Stomach smooth muscle (tissue), 2 donors: ENCODE results near the gene RPEL1.
A peak's percentile ranks its signal among the peaks of the same experiment; 100 is the strongest.

Source experiments
- H3K27ac ChIP-seq: one replicate; pipeline ENCODE4 v1.7.0; 2013; ENCODE audit warnings: mild to moderate bottlenecking, low read length, inconsistent platforms
- H3K27me3 ChIP-seq, 2 donors: one replicate each; pipeline ENCODE4 v1.7.0; 2013; ENCODE audit warnings: low read length in 2 of 2; ENCODE audit not compliant: insufficient read depth in 2 of 2, control insufficient read depth in 1 of 2
- H3K36me3 ChIP-seq, 2 donors: one replicate each; pipeline ENCODE4 v1.7.0; 2013; ENCODE audit warnings: low read length in 2 of 2; ENCODE audit not compliant: control insufficient read depth in 2 of 2, insufficient read depth in 2 of 2
- H3K4me1 ChIP-seq: one replicate; pipeline ENCODE4 v1.7.0; 2013; ENCODE audit warnings: low read length; ENCODE audit not compliant: control insufficient read depth, insufficient read depth
- H3K4me3 ChIP-seq, 2 donors: one replicate each; pipeline ENCODE4 v1.7.0; 2013; ENCODE audit warnings: low read length in 2 of 2
- H3K9ac ChIP-seq, 2 donors: one replicate each; pipeline ENCODE4 v1.7.0; 2013; ENCODE audit warnings: low read length in 2 of 2, mild to moderate bottlenecking in 1 of 2
- H3K9me3 ChIP-seq, 2 donors: one replicate each; pipeline ENCODE4 v1.7.0; 2013; ENCODE audit warnings: low read length in 2 of 2; ENCODE audit not compliant: control insufficient read depth in 2 of 2
- donor health status: healthy.
- donor health status: Pancreatic carcinoma.

The RPEL1 gene

DNA sequence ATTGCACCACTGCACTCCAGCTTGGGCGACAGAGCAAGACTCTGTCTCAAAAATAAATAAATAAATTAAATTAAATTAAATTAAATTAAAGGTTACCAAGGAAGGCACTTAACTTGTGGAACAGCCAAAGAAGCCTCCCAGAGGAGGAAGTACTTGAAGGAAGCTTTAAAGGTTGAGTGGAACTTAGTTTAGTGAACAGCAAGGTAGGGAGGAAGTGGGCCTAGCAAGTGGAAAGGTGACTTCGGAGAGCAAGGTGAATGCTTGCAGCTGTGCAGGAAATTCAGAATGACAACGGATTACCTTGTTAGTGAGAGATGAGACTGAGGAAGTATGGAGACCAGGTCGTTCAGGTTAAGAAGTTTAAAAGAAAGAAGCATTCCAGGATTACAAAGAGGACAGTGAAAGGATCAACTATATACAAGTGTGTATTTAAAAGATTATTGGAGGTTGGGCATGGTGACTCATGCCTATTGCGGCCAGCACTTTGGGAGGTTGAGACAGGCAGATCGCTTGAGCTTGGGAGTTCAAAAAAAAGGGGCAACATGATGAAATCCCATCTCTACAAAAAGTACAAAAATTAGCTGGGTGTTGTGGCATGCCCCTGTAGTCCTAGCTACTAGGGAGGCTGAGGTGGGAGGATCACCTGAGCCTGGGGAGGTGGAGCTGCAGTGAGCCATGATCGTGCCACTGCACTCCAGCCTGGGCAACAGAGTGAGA, 12.8 kb upstream of the RPEL1 start:
- Histone ChIP-seq H3K27me3 (no peaks in the 10 kb centered on the region), H3K9ac (no peak overlapping the region), H3K4me3 (no peak overlapping the region), H3K27ac (no peak overlapping the region), H3K36me3 (no peaks in the 10 kb centered on the region), H3K9me3 (no peaks in the 10 kb centered on the region), H3K4me1 (peaks cover 16% of the 10 kb centered on the region)

DNA sequence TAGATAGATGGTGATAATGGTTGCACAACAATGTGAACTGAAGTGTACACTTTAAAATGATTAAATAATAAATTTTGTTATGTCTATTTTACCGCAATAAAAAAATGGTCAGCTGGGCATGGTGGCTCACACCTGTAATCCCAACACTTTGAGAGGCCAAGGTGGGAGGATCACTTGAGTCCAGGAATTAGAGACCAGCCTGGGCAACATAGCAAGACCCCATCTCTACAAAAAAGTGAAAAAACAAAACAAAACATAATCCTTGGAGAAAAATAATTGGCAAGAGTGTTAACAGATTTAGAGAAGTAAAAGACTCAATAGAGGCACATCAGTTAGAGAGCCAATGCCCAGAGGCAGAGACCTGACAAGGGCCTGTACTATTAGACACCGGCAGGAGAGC, 9.9 kb upstream of the RPEL1 start:
- Histone ChIP-seq H3K4me1 (peaks cover 8% of the 10 kb centered on the region), H3K4me3 (no peak overlapping the region), H3K9me3 (no peaks in the 10 kb centered on the region), H3K9ac (no peak overlapping the region), H3K36me3 (no peaks in the 10 kb centered on the region), H3K27ac (no peak overlapping the region), H3K27me3 (no peaks in the 10 kb centered on the region)

DNA sequence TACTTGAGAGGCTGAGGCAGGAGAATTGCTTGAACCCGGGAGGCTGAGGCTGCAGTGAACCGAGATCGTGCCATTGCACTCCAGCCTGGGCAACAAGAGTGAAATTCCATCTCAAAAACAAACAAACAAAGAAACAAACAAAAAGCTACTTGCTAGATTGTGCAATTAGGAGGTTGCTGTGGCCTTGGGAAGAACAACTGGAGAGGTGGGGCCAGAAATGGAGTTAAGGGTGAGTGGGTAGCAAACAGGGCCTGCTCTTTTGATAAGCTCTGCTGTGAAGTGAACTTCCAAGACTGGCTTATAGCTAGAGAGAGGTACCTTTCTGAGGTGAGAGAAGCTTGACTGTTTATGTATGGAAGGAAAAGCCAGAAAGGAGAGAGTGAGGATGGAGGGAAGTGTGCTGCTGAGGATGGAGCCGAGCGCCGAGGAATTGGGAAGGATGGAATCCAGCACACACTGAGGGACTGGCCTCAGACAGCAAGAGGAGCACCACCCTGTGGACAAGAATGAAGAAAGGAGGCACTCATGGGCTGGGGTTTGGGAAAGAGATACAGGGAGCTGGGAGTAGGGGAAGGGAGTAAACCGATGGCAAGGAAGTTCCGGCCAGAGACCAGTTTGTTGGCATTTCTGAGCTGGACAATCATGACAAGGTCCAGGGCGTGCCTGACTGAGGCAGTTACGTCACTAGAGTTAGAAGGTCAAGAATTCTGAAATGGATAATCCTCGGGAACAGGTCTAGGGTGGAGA, 7.0 kb upstream of the RPEL1 start:
- H3K27me3 ChIP-seq = no peaks in the 10 kb centered on the region
- no peak overlapping the region for H3K27ac ChIP-seq
- peaks cover 8% of the 10 kb centered on the region for H3K4me1 ChIP-seq
- H3K36me3 ChIP-seq = no peaks in the 10 kb centered on the region
- H3K4me3 ChIP-seq = no peak overlapping the region
- no peaks in the 10 kb centered on the region for H3K9me3 ChIP-seq
- no peak overlapping the region for H3K9ac ChIP-seq

DNA sequence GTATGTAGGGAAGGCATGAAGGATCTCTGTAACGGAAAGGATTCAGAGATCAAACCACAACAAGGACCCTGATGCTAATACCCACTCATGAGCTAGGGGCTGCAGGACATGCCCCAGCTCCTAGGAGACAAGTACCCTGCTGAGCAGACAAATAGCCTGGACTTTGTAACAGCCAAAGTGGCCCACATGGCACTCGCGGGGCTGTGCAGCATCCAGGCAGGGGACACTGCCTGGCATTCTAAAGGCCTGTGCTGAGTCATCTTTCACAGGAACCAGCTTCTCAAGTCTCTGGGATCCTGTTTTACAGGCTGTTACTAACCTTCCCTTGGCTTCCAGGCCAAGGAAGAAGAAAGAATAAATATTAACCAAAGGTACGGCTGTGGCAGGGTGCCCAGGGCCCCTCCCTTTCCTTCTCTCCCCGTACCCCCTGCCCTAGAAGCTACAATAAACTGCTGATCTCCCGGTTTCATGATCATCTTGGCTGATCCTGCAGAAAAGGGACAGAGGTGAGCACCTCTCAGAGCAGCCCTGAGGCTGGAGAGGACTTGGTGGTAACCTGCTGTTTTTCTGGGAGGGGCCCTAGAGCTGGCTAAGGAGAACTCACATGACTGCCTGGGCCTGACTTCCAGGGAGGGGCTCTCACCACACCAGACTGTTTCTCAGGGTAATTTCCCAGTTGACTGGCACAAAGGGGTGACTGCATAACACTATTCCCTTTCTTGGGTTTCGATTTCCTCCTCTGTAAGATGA, 4.2 kb upstream of the RPEL1 start:
- Histone ChIP-seq H3K27me3 (no peaks in the 10 kb centered on the region), H3K9ac (peak overlapping the region in 1 of 2 donors; percentile 21), H3K27ac (peak overlapping the region; percentile 18), H3K4me3 (no peak overlapping the region), H3K36me3 (no peaks in the 10 kb centered on the region), H3K4me1 (peaks cover 8% of the 10 kb centered on the region), H3K9me3 (no peaks in the 10 kb centered on the region)

DNA sequence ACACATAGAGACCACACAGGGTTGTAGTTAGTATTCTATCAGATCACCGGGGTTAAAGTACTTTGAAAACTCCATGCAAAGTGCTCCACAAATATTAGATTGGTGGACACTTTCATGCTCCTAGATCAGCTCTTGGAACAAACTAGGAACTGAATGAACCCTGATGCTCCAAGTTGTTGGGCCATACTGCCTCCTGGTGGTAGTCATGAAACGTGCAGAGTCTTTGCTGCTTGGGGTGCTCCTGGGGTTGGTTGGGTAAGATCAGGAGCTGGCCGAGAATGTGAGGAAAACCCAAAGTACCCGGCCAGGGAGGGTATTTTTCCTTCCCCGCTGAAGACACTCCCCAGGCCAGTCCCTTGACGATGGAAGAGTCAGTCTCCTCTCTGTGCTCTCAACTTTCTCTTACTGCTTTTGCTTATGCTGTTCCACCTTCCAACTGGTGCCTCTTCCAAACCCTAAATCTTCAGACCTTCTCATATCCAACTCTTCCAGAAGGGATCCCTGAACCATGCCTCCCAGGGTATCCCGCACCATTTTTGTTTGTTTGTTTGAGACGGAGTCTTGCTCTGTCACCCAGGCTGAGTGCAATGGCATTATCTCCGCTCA, 918 bp upstream of the RPEL1 start:
- peaks cover 8% of the 10 kb centered on the region for H3K4me1 ChIP-seq
- no peaks in the 10 kb centered on the region for H3K27me3 ChIP-seq

DNA sequence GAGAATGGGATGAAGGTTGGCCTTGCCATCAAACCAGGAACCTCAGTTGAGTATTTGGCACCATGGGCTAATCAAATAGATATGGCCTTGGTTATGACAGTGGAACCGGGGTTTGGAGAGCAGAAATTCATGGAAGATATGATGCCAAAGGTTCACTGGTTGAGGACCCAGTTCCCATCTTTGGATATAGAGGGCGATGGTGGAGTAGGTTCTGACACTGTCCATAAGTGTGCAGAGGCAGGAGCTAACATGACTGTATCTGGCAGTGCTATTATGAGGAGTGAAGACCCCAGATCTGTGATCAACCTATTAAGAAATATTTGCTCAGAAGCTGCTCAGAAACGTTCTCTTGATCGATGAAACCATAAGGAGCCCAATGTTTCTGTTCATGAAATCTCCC, 637 bp downstream of the RPEL1 start:
- Histone ChIP-seq H3K4me3 (no peak overlapping the region), H3K27ac (no peak overlapping the region), H3K9me3 (no peaks in the 10 kb centered on the region), H3K36me3 (no peaks in the 10 kb centered on the region), H3K9ac (no peak overlapping the region), H3K27me3 (no peaks in the 10 kb centered on the region), H3K4me1 (peaks cover 4% of the 10 kb centered on the region)

More for the DNA sequence above, 918 bp upstream of the RPEL1 start:
- Histone ChIP-seq H3K9me3 (no peaks in the 10 kb centered on the region), H3K9ac (no peak overlapping the region), H3K27ac (no peak overlapping the region), H3K36me3 (no peaks in the 10 kb centered on the region), H3K4me3 (no peak overlapping the region)

DNA sequence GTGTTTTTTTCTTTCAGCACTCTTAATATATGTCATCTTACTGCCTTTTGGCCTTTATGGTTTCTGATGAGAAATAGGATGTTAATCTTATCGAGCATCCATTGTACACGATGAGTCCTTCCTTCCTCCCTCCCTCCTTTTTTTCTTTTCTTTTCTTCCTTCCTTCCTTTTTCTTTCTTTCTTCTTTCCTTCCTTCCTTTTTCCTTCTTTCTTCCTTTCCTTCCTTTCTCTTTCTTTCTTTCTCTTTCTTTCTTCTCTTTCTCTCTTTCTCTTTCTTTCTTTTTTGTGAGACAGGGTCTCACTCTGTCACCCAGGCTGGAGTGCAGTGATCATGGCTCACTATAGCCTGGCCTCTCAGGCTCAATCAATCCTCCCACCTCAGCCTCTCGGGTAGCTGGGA, 8.4 kb downstream of the RPEL1 start:
- Histone ChIP-seq H3K27ac (no peak overlapping the region), H3K27me3 (no peaks in the 10 kb centered on the region)

DNA sequence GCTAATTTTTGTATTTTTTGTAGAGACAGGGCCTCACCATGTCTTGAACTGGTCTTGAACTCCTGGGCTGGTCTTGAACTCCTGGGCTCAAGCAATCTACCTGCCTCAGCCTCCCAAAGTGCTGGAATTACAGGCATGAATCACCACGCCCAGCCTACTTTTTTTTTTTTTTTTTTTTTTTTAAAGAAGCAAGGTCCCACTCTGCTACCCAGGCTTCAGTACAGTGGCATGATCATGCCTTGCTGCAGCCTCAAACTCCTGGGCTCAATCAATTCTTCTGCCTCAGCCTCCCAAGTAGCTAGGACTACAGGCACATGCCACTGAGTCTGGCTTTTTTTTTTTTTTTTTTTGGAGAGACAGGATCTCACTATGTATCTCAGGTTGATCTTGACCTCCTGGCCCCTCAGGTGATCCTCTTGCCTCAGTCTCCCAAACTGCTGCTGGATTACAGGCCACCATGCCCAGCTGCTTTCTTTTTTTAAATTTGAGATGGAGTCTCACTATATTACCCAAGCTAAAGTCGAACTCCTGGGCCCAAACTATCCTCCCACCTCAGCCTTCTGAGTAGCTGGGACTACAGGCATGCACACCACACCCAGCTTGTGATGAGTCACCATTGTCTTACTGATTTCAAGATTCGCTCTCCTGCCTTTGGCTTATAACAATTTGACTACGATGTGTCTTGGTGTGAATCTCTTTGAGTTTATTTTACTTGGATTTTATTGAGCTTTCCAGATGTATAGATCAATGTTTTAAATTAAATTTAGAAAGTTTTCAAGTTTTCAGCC, 9.0 kb downstream of the RPEL1 start:
- Histone ChIP-seq H3K9me3 (no peaks in the 10 kb centered on the region), H3K36me3 (no peaks in the 10 kb centered on the region), H3K4me3 (no peak overlapping the region), H3K9ac (no peak overlapping the region), H3K4me1 (no peaks in the 10 kb centered on the region), H3K27ac (no peak overlapping the region), H3K27me3 (no peaks in the 10 kb centered on the region)

More for the DNA sequence above, 8.4 kb downstream of the RPEL1 start:
- Histone ChIP-seq H3K36me3 (no peaks in the 10 kb centered on the region), H3K4me1 (no peaks in the 10 kb centered on the region), H3K9me3 (no peaks in the 10 kb centered on the region), H3K4me3 (no peak overlapping the region), H3K9ac (no peak overlapping the region)

DNA sequence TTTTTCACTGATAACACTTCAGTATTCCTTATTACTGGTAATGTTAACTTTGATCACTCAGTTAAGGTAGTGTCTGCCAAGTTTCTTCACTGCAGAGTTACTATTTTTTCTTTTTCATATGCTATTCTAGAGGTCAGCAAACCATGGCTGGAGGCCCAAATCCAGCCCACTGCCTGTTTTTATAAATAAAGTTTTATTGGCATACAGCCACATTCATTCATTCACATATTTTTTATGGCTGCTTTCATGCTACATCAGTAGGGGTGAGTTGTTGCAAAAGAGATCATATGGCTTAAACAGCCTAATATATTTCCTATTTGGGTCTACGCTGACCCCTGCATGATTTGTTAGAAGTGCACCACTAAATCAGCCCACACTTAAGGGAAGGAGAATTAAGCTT, 10.9 kb downstream of the RPEL1 start:
- H3K4me1 ChIP-seq = no peaks in the 10 kb centered on the region
- no peaks in the 10 kb centered on the region for H3K27me3 ChIP-seq
- no peaks in the 10 kb centered on the region for H3K36me3 ChIP-seq
- no peak overlapping the region for H3K4me3 ChIP-seq
- H3K9ac ChIP-seq = no peak overlapping the region
- H3K27ac ChIP-seq = no peak overlapping the region
- H3K9me3 ChIP-seq = no peaks in the 10 kb centered on the region

DNA sequence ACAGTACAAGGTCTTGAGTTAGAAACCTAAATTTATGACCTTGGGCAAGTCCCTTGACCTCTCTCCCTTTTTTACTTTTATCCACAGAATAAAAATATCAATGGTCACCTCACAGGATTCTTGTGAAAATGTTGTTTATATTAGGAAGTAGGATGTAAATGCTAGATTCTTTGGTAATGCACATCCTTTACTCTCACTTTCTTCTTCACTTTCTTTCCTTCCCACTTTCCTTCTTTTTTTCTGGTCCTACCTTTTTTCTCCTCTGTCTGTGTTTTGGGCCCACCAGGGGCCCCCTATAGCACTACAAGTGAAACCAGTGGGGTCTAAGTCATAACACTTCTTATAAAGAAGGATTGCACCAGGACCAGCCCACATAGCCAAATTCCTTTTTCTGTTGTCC, 12.1 kb downstream of the RPEL1 start:
- Histone ChIP-seq H3K27ac (no peak overlapping the region), H3K4me3 (no peak overlapping the region), H3K9me3 (no peaks in the 10 kb centered on the region), H3K4me1 (no peaks in the 10 kb centered on the region), H3K27me3 (peaks cover 0 to 3% of the 10 kb centered on the region in 2 donors), H3K36me3 (no peaks in the 10 kb centered on the region), H3K9ac (no peak overlapping the region)
